MM.1S (cell line): ENCODE data around the gene SLC25A22.

Experiments used
- CTCF ChIP-seq: fragments of 300-600 bp; sonication (generic); IDR thresholded peaks from 2 replicates; pipeline ENCODE4 v1.5.1; 2016; ENCODE audit warnings: antibody characterized with exemption, low read length, mixed read lengths
- EZH2phosphoT487 ChIP-seq: fragments of 300-600 bp; sonication (generic); IDR thresholded peaks from 2 replicates; pipeline ENCODE4 v1.6.1; 2018; ENCODE audit warnings: antibody characterized with exemption, low read length

DNA sequence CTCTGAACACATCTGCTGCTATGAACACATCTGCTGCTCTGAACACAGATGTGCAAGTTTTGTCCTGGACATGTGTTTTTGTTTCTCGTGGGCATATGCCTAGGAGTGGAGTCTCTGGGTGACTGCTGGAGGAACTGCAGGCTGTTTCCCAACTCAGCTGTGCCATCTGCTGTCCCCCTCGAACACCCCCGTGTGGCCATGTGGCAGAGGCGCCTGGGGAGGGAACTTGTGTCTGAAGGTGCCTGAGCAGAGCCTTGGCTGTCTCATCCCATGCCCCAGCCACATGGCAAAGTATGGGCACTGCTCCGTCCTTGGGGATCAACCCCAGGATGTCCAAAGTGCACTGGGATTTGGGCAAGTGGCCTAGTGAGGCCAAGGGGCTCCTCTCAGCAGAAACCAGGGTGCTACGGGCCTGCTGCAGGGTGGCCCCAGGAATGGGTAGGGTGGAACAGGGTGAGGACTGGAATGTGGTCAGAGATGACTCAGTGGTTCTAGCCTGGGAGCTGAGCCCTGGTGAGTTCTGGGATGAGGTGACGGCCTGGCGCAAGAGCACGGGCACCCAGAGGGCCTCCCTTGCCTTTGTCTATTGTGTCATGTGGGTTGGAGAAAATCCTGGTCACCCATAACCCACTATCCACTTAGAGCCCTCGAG, 35.5 kb downstream of the SLC25A22 start:
- TF ChIP-seq EZH2phosphoT487 (no peak), CTCF (peak; percentile 14)
